HFFc6 (cell line): Measurements from ENCODE around the gene ALDH4A1. TPM values are rescaled to one million over a fixed set of nuclear protein-coding genes. Genes with fewer than 3 reads are reported as not detected.

ENCODE experiments used
- DNase-seq: peaks from one replicate; pipeline ENCODE4 v3.0.0-alpha.2; 2018
- H3K27ac Mint-ChIP-seq: 2 replicates; pipeline ENCODE4 v1.8.0; 2020; ENCODE audit warnings: mild to moderate bottlenecking, mixed read lengths
- H3K27me3 Mint-ChIP-seq: 2 replicates; pipeline ENCODE4 v1.8.0; 2021; ENCODE audit warnings: mild to moderate bottlenecking, moderate library complexity, mixed read lengths; ENCODE audit not compliant: insufficient read depth
- H3K36me3 Mint-ChIP-seq: 2 replicates; pipeline ENCODE4 v1.8.0; 2021; ENCODE audit warnings: low read depth, mixed read lengths
- H3K4me1 Mint-ChIP-seq: 2 replicates; pipeline ENCODE4 v1.8.0; 2020; ENCODE audit warnings: low read depth, mixed read lengths
- H3K4me3 Mint-ChIP-seq: 2 replicates; pipeline ENCODE4 v1.8.0; 2020; ENCODE audit warnings: mild to moderate bottlenecking, moderate library complexity, mixed read lengths
- H3K9me3 Mint-ChIP-seq: 2 replicates; pipeline ENCODE4 v1.8.0; 2020; ENCODE audit warnings: mild to moderate bottlenecking, mixed read lengths
- total RNA-seq, 6 experiments: library from RNA; stranded (reverse); fragmentation: NEBNext Ultra II Directional; extraction: Animal tissue kit (Norgen Biotek cat#: 25700); gene quantifications; 2 replicates in 1 of 6; 3 replicates in 5 of 6; pipeline ENCODE4 v1.2.3, GENCODE V29; 2021
- TF ChIP-seq, protein P1 (sequence below): fragments of 200-600 bp; sonication (generic); IDR thresholded peaks from 2 replicates; pipeline ENCODE4 v1.5.0; 2021; ENCODE audit warnings: antibody characterized with exemption, mild to moderate bottlenecking

The ALDH4A1 gene
- total RNA-seq, 6 experiments from 2014 or later: 18.3 to 24.1 (median 20.2) TPM

DNA sequence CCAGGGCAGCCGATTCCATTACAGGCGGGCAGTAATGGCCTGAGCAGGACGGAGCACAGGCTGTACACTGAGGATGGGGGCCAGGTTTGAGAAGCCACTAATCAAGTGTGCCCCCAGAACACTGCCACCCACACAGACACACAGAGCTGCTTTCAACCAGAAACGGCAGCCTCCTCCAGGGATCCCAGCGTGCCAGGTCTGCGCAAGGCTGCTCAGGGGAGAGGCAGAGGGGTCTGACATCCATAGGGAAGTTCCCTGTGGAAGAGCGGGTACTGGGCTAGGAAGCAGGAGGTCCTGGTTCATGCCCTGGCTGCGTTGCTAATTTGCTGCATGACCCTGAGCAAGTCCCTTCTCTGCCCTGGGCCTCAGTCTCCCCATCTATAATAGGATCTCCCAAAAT, 26.1 kb upstream of the ALDH4A1 start:
- H3K9me3 Mint-ChIP-seq: peaks cover 4% of the 10 kb centered on the region; the same call in 1 of the 2 replicates
- H3K27me3 Mint-ChIP-seq: peaks cover 1% of the 10 kb centered on the region
- H3K4me3 Mint-ChIP-seq: no peak overlapping the region
- peak overlapping the region; percentile 98 for H3K27ac Mint-ChIP-seq
- no peak for DNase-seq
- peaks cover 87% of the 10 kb centered on the region for H3K4me1 Mint-ChIP-seq
- peaks cover 5% of the 10 kb centered on the region; the same call in 1 of the 2 replicates for H3K36me3 Mint-ChIP-seq
- TF ChIP-seq, protein P1, sequence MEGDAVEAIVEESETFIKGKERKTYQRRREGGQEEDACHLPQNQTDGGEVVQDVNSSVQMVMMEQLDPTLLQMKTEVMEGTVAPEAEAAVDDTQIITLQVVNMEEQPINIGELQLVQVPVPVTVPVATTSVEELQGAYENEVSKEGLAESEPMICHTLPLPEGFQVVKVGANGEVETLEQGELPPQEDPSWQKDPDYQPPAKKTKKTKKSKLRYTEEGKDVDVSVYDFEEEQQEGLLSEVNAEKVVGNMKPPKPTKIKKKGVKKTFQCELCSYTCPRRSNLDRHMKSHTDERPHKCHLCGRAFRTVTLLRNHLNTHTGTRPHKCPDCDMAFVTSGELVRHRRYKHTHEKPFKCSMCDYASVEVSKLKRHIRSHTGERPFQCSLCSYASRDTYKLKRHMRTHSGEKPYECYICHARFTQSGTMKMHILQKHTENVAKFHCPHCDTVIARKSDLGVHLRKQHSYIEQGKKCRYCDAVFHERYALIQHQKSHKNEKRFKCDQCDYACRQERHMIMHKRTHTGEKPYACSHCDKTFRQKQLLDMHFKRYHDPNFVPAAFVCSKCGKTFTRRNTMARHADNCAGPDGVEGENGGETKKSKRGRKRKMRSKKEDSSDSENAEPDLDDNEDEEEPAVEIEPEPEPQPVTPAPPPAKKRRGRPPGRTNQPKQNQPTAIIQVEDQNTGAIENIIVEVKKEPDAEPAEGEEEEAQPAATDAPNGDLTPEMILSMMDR: no peak

DNA sequence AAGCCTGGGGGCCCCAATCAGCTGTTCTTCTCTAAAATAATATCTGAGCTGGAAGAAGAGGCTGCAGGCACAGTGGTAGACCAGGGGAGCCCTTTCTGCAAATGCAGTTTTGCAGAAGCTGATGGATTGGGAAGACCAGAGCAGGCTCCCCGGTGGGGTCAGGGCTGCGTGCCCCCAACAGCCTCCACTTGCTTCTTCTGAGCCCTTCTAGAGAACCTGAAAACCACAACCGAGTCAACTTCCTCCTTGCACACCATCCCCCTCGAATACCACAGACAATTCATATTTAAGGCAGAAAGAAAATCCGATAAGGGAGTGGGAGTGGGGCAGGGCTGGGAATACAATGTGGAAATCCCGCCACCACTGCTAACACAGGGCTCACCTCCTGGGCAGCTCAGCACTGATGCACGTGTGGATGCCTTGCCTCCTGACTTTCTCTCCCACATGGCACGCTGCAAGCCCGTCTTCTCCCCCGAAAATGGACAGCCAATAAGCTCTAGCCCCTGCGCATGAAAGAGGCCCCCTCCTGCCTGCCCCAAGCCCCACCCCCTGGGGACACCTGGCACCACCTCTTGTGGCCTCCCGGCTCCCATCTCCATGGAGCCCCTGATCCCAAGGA, 25.4 kb upstream of the ALDH4A1 start:
- Mint-ChIP-seq H3K36me3 (peaks cover 5% of the 10 kb centered on the region; the same call in 1 of the 2 replicates), H3K27me3 (peaks cover 1% of the 10 kb centered on the region), H3K4me1 (peaks cover 91% of the 10 kb centered on the region), H3K27ac (peak overlapping the region; percentile 98), H3K9me3 (peaks cover 4% of the 10 kb centered on the region; the same call in 1 of the 2 replicates), H3K4me3 (peak overlapping the region; percentile 60)
- TF ChIP-seq, protein P1: no peak
- DNase-seq: no peak

DNA sequence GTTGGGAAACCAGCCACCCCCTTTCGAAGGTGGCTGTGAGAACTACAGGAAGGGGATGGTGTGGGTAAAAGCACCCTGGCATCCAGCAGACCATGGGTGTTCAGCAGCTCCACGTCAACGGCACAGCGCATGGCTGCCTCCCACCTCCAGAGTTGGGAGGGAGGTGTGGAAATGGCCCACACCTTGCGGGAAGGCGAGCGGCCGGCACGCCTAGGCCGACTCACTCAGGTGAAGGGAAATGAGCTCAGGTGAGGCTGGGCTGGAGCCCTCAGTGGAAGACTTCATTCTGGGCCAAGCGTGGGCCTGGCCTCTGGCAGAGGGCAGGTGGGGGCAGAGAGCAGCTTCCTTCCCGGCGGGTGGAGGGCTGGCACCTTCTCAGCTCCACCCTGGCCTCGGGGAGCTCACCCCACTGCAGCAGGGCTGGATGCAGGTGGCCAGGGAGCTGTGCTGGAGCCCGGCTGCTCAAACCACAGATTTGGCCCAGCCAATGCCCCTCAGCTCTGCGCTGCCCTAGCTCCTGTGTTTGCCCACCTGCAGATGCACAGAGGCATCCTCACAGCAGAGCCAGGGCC, 24.8 kb upstream of the ALDH4A1 start:
- TF ChIP-seq, protein P1: no peak
- Mint-ChIP-seq H3K36me3 (peaks cover 5% of the 10 kb centered on the region; the same call in 1 of the 2 replicates), H3K27me3 (peaks cover 1% of the 10 kb centered on the region), H3K27ac (peak overlapping the region; percentile 98), H3K9me3 (peaks cover 4% of the 10 kb centered on the region; the same call in 1 of the 2 replicates), H3K4me3 (peak overlapping the region; percentile 78), H3K4me1 (peaks cover 91% of the 10 kb centered on the region)
- no peak for DNase-seq

DNA sequence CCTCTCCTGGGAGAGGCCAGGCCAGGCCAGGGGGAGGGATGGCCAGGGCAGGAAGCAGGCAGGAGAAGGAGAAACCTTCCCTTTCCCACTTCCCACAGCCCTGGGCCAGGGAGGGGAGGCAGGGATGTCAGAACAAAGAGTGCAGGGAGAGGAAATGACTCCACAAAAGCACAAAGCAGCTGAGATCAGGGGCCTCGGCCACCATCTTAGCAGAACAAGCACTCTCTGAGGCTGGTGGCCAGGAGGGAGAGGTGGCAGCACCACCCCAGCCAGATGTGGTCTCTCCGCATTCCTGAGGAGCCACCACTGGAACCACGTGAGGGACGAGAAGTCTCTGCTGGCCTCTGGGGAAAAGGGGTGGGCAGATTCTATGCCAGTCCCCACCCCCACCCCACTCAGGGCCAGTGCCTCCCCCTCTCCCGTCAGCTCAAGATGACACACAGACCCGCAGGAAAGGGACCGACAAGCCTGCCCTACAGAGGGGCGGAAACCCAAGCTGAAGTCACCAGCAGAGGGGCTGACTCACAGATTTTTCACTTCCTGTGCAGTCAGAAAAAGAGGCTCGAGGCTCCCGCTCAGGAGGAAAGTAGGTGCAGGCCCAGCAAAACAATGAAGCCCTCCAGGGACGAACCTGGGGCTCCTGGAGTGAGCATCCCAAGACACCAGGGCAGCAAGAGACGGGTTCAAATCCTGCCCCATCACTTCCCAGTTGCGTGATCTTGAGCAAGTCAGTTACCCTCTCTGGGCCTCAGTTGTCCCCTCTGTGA, 24.1 kb upstream of the ALDH4A1 start:
- Mint-ChIP-seq H3K9me3 (peaks cover 4% of the 10 kb centered on the region; the same call in 1 of the 2 replicates), H3K27ac (peak overlapping the region; percentile 98), H3K27me3 (peaks cover 1% of the 10 kb centered on the region), H3K36me3 (peaks cover 5% of the 10 kb centered on the region; the same call in 1 of the 2 replicates), H3K4me3 (peak overlapping the region; percentile 78), H3K4me1 (peaks cover 91% of the 10 kb centered on the region)
- TF ChIP-seq, protein P1: no peak
- DNase-seq: peak; percentile 94

DNA sequence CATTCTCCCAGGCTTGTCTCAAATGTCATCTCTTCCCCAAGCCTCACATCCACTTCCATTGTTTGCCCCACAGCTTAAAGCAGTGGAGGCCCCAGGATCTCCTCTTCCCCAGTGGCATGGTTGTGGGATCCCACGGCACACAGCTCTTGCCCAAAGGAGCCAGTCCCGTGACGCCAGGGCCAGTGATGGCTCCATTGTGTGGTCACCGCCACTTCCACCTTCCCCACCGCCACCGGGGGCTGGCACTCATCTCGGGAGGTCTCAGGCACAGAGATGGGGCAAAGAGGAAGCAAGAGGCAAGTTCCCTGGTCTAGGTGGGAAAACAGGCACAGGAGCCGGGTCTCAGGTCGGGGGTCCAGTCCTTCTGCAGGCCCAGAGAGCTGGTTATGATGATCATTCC, 22.9 kb upstream of the ALDH4A1 start:
- no peak for DNase-seq
- Mint-ChIP-seq H3K4me1 (peaks cover 91% of the 10 kb centered on the region), H3K27me3 (peaks cover 1% of the 10 kb centered on the region), H3K36me3 (peaks cover 5% of the 10 kb centered on the region; the same call in 1 of the 2 replicates), H3K27ac (peak overlapping the region; percentile 7; the same call in 1 of the 2 replicates), H3K9me3 (peaks cover 4% of the 10 kb centered on the region; the same call in 1 of the 2 replicates), H3K4me3 (no peak overlapping the region)
- TF ChIP-seq, protein P1: no peak
